Globus pallidus (tissue), 1 donor: Measurements from ENCODE around the gene OR51I2.

Source experiments
- DNase-seq: peaks from one replicate; pipeline ENCODE4 v3.0.0-alpha.2; 2015; ENCODE audit warnings: low spot score

Gene OR51I2, protein sequence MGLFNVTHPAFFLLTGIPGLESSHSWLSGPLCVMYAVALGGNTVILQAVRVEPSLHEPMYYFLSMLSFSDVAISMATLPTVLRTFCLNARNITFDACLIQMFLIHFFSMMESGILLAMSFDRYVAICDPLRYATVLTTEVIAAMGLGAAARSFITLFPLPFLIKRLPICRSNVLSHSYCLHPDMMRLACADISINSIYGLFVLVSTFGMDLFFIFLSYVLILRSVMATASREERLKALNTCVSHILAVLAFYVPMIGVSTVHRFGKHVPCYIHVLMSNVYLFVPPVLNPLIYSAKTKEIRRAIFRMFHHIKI

DNA sequence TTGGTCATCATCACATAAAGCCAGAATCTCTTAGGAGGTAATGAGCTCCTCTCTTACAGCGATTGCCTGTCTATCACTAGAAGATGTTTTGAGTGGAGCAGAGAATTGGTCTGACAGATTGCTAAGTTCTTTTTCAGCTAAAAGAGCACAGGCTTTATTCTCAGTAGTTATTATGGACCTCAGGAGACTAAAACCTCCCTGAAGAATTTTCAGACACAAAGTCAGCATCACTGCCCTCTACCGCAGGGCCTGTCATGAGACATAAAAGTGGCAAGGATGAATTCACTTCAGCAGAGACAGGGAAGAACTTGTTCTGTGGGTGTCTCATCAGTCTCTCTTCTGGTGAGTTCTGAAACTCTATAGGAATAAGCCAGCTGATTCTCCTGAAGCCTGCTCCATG, at the start of gene OR51I2:
OR51I2 (plus strand) TSS at position 301 of the 400 bp plus-strand sequence. CDS start 4,166 bp downstream, outside the sequence.
- DNase-seq, result no peak

DNA sequence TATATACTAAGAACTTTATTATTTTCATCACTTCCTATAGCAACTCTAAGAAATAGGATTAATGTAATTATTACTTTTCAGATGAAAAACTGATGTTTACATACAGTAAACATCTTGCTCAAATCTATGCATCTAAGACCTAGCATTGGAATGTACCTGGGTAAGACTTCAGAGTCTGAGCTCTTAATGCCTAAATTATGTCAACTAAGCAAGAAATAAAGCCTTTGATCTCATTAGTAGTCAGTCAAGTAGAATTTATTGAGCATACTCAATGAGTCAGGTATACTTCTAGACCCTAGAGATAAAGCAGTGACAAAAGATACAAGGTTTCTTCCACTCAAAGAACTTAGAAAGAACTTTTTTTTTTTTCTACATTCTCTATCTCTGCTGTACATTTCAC, 44.0 kb upstream of the OR51I2 start:
- no peak for DNase-seq

DNA sequence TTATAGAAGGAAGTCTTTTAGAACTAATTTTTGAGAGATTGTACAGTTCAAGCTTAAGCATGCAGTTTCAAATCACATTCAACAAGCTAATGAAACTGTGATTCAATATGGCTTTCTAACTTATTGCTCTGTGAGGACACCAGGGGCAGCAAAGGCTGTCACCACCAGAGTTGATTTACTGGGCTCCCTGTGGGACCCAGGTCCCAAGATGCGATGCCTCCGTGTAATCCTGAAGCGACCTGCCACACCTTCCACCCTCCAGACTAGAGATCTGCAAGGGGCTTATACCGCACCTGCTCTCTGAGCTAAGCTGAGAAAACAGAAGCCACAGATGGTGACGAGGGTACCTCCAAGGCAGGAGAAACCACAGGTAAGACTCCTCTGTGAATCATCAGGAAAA, 28.1 kb upstream of the OR51I2 start:
- DNase-seq, result no peak

DNA sequence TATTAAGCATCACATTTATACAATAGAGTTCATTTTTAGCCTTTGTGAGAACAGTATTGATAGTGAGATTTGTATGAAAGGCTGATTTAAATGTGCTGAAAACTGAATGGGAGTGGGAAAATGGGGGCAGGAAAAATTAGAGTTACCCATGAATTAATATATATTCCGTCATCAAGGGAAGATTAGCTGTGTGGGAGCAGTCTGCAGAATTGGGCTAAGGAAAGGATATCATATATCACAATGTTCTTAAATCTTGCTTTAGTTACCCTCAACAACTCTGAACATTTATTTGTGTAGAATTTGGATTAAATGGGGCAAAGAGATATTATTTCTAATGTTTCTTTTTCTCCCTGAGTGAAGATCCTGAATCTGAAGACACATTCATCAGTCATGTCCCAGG, 27.3 kb upstream of the OR51I2 start, which contains the start of gene OR51Q1:
OR51Q1 (plus strand) TSS at position 301 of the 400 bp plus-strand sequence; CDS start at position 391, 90 bp downstream.
- no peak for DNase-seq

DNA sequence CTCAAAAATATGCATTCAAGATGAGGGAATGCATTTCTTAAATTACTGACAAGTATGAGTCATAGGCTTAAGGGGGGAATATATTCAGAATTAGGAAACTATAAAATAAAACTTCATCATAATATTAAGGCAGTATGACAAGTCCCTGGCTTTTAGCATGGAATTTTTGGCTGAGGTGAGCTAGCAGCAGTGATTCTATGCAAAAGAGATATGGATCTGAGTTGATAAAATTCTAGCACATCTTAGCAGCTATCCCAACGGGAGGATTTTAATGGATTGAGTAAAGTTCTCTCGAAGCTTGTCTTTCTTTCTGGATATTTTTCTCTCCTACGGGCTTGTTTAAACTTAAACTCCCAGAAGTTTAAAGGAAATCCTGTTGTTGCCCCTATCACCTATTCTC, 26.0 kb upstream of the OR51I2 start:
- no peak for DNase-seq

DNA sequence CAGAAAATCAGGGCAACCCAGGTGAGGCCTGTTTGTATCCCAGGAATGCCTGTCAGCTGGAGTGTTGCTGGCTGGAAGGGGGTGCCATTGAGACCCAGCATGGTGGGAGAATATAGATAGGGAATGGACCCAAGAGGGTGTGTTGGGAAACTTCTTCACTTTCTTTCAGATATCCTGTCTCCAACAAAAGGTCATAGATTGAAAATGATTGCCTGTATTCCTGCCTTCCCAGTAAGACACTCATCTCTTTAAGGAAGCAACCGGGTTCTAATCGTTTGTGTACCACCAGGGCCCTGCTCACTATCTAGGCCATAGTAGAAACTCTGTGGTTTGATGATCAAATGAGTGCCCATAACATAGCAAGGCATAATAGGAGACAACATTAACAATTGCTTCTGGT, 7.7 kb upstream of the OR51I2 start, which contains the start of gene OR51I1:
OR51I1 (minus strand) TSS at position 101 of the 400 bp plus-strand sequence; CDS start at position 101, 0 bp downstream.
- DNase-seq, result no peak

DNA sequence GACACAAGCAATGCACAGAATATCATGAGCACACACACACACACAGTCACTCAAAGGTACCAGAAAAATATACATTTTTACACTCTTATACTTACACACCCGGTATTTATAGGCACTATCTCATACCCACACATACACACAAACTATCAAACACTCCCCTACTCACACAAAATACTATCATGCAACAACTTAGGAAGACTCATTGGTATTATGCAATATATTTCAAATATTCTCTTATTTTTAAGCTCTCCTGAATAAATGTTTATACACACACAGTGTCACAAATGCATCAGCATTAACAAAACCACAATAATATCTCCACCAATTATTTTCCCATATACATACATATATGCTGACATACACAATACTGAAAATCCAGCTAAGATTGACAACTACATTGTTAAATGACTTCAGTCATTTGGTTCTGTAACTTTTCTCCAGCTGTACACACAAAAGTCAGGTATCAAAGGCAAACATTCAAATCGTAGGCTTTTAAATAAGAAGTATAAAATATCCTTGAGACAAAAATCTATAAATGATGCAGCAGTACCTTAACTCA, 5.2 kb upstream of the OR51I2 start:
- no peak for DNase-seq

DNA sequence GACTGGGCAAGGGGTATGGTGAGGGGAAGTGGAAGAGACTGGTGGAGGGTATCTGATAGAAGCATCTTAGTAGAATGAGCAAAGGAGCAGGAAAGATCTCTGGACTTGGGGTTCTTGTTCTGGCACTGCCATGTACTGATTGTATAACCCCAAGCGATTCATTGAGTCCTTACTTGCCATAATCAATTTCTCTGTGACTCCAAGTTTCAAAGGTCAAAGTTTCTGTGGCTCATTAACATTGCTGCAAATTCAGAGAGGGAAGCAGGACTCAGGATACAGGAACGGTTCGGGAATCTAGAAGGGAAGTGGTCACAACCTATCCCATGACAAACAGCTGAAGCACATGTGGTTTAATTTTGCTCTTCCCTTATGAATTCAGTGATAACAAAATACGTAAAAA, 309 bp downstream of the OR51I2 start:
- no peak for DNase-seq

DNA sequence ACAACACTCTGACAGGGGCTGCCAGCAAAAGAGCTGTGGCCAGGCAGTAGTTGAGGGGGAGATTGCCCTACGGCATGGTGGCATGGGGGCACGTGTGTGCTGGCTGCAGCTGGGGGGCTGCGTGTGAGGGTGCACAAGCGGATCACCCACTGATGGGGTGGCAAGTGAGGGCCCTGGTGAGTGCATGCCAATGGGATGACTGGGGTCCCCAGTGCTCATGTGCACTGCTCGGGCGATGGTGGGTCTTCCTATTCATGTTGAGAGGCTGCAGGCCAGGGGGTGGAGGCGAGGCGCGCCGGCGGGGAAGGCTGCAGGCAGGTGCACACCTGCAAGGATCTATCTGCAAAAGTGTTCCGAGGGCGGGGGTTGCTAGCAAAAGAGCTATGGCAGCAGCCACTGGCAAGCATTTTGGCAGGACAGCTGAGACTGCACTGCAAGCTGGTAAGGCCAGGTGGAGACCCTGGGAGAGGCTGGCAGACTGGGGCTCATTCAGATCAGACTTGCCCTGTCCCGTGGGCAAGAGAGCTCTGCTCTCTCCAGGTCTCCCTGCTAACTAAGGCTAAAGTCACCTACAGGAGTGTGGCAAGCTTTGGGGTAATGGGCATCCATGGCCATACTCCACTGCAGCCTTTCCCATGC, 12.0 kb downstream of the OR51I2 start:
- DNase-seq, result no peak

DNA sequence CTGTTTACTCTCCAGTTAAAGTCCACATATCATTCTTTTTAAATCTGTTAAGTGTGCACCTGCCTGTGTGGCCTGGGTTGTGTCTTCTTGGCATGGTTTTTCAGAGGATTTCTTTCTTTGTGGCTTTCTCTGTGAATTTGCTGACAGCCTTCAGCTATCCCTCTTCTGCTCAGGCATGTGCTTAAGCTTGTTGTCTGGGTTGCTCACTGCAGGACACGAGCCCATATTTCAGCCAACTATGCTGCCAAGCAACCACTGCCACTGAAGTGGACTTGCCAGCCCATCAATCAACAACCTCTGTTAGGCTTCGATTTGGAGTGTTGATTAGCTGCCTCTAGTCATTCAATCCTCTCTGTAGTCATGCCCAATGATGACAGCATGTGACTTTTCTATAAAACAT, 18.4 kb downstream of the OR51I2 start:
- DNase-seq, result no peak

DNA sequence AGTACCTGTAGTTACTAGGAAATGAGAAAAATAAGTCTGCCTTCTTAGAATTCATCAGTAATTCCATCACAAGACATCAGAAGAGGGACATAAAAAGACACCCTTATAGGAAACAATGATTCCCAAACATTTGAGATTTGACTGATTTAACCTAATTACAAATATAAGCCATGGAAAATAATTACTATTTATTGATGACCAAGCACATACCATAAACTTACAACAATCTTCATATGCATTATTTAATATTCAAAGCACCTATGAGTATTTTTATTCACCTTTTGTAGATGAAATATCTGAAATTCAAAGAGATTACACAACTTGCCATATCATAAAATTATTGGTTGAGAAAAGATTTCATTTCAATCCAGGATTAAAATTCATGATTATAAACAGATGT, 24.8 kb downstream of the OR51I2 start:
- DNase-seq, result no peak

DNA sequence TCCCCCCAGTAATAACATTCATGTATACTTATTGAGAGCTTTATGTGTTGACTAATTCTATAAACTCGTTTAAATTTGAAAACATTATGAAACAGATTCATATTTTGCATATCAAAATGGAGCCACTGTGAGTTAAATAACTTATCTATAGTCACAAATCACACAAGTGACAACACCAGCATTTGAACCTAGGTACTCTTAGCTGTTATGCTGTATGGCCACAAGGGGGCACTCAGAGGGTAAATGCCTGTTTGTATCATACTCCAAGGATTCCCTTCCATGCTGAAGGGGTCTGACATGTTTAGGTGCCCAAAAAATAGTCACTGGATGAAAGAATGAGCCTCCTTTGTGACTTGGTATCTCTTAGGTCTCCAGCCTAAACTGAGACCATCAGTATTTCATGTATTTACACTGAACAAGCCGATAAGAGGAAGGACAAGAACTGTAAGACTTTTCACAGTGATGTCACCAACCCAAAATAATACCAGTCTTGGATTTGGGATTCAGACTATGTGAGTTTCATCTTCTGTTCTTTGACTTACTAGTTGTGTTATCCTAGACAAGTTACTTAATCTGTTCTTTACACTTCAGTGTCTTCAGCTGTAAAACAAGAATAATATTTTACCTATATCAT, 27.2 kb downstream of the OR51I2 start:
- DNase-seq, result peak; percentile 19

DNA sequence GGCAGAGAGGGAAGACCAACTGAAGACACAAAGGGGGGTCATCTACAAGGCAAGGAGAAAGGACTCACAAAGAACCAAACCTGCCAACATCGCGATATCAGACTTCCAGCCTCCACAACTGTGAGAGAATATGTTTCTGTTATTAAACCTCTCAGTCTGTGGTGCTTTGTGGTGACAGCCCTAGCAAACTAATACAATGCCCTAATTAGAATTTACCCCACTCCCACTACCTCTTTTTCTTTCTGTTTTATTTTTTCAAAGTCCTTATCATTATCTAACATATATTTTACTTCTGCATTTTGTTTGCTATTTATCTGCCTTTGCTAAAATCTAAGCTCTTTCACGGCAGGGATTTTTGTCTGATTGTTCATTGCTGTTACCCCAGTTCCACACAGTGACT, 36.9 kb downstream of the OR51I2 start:
- no peak for DNase-seq

DNA sequence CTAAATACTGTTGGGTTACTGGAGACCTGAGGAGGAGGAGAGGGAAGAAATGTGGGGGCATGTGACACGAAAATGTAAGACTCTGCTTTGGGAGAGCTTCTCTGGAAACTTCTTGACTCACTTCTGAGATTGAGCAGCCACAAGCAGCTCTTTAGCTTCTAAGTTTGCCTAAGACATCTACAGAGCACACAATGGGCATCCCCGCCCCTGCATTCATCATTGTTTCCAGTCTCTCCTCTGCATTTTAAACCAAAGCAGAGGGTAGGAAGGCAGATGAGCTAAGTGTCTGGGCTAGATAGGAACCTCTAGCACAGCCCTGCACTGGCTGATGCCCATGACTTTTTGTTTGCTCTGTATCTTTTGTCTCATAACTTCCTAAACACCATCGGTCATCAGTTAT, 37.3 kb downstream of the OR51I2 start:
- no peak for DNase-seq

DNA sequence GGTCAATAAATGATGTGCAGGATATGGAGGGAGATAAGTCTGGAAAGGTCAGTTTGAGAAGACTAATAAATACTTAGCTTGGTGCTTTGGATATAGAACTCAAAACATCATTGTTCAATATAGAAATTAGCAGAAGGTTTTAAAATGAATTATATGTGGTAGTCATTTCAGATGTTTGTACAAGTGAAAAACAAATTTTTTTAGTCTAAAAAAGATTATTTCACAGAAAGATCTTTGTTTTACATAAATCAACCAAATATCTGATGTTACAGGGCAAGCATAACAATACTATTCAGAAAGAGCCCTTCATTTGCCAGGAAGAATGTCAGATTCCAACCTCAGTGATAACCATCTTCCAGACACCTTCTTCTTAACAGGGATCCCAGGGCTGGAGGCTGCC, 39.3 kb downstream of the OR51I2 start, which contains the start of gene OR52D1:
OR52D1 (plus strand) TSS at position 301 of the 400 bp plus-strand sequence; CDS start at position 323, 22 bp downstream.
- no peak for DNase-seq

DNA sequence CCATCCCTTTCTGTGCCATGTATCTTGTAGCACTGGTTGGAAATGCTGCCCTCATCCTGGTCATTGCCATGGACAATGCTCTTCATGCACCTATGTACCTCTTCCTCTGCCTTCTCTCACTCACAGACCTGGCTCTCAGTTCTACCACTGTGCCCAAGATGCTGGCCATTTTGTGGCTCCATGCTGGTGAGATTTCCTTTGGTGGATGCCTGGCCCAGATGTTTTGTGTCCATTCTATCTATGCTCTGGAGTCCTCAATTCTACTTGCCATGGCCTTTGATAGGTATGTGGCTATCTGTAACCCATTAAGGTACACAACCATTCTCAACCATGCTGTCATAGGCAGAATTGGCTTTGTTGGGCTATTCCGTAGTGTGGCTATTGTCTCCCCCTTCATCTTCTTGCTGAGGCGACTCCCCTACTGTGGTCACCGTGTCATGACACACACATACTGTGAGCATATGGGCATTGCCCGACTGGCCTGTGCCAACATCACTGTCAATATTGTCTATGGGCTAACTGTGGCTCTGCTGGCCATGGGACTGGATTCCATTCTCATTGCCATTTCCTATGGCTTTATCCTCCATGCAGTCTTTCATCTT, 39.8 kb downstream of the OR51I2 start:
- DNase-seq, result no peak

DNA sequence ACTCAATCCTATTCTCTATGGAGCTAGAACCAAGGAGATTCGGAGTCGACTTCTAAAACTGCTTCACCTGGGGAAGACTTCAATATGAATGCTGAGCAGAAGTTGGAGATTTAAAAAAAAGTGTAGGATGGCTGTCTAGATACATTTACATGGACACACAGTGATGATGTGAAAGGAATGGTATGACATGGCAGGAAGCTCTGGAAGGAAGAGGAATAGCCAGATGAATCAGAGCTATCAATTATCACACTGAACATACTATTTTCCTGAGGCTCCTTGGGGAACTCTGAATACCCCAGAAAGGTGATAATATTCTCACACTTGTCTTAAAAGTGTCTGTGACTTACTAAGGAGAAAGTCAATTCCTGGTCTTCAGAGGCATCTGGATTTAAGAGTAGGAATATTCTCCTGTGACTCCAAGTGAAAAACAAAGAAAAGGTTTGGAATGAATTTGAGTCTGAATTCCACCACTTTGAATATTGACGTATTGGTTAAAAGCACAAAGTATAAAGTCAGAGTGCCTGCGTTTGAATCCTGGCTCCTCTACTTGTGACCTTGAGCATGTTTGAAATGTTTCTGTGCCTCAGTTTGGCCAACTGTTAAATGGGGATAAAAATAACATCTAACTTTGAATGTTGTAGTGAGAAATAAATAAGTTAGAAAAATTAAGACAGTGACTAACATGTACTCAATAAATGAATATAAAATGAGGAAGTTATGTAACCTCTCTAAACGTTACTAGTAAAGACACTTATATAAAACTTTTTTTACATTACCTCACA, 40.6 kb downstream of the OR51I2 start:
- DNase-seq, result no peak

DNA sequence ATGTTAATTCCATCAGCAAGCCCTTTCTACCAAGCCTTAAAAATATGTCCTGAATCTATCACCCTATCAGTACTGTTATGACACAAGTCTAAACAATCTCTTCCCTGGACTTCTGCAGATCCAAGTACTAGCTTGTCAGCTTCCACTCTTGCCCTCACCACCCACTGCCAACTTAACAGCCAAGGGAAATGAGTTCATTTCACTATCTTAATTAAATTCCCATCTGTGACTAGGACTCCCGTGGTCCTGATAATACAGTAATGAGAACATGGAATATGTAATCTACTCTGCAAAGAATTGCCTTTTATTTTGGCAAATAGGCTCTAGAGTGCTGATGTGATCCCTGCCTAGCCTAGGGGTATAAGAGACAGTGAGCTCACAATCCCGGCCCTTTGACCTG, 50.5 kb downstream of the OR51I2 start:
- no peak for DNase-seq

DNA sequence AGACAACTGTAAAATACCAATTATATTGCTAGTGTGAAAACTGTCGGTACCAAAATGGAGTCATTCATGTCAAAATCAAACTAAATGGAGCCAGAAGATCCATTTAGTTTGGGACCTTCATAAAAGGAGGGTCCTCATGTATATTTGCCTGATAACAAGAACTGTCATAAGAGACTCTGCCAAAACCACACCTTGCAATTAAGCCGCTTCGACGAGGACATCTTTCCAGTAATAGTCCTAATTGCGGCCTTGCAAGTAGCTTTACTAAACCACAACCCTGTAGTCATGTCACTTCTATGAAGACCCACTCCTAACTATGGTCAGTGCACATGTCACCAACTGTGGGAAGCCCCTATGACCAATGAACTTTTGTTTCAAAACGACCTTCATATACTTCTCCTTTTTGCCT, 51.3 kb downstream of the OR51I2 start:
- no peak for DNase-seq

DNA sequence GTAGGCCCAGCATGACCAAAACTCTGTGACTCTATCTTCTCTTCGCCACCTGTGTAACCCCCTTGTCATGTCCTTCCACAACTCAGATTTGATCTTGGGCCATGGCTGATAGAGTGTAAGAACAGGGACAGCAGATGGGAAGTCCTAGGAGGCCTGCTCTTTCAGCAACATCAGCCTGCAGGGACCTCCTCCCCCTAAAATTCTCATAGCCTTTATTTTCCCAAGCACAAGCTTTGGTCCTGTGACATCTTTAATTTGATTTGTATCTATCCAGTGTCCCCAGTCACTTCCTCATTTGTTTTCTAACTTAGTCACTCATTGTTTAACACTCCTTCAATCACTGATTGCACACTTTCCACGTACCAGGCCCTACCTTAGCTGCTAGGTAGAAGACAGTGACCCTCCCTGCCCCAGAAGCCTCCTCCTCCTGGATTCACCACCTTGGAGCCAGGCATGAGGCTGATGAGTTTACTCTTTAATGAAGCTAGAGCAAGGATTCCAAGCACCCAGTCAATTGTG, 55.3 kb downstream of the OR51I2 start:
- no peak for DNase-seq

DNA sequence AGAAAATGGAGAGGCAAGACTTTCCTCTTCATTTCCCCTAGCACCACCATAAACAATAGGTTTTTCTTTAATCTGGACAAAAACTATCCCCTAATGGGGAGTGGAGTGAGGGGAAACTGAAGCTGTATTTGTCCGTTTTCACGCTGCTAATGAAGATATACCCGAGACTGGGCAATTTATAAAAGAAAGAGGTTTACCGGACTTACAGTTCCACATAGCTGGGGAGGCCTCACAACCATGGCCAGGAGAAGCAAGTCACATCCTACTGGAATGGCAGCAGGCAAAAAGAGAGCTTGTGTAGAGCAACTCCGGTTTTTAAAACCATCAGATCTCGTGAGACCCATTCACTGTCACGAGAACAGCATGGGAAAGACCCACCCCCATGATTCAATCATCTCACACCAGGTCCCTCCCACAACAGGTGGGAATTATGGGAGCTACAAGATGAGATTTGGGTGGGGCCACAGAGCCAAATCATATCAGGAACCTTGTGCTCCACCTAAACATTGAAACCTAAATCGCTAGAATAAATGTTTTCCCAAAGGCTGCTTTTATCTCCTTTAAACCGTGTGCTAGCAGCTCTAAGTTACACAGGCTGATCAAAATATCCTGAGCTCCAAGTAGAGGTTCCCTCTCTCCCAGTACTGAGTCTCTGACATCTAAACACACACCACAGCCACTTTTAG, 56.4 kb downstream of the OR51I2 start:
- no peak for DNase-seq
